ENCODE results near the gene CENPX.

DNA sequence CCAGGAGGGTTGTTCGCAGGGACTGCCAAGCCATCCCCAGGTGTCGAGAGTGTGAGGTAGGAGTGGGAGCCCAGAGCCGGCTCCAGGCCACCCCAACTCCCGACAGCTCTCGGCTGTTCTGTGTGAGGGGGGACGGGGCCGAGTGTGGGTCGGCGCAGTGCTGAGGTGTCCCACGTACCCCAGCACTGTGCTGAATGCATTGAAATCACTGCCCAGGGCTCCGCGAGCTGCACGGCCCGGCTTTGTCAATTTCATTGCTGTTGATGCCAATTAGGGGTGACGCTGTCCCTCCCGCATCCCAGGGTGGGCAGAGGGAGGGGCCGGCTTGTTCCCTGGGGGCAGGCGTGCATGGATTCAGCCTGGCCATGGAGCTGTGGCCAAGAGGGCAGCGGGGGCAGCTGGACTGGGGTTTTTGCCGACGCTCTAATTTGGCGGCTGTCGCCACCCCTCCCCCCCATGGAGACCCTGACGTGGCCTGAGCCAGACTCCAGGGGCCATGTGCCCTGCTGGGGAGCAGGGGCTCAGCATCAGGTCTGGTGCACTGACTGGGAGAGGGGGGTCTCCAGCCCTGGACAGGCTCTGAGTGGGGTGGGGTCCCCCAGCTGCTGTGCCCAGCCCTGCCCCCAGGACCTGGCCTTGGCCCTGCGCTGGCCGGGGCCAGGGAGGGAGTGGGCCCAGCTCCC, 14.3 kb downstream of the CENPX start:
- TF ChIP-seq EGR1 (IDR thresholded peaks at IDR 0.05), result no peak
- TF ChIP-seq REST (IDR thresholded peaks at IDR 0.05; ENCODE audit: low read depth), result no peak
- TF ChIP-seq EP300 (IDR thresholded peaks at IDR 0.05; ENCODE audit: borderline replicate concordance), result no peak
- TF ChIP-seq CEBPB (IDR thresholded peaks at IDR 0.05), result no peak
- TF ChIP-seq NFIC (IDR thresholded peaks at IDR 0.05), result no peak
- no peak for TF ChIP-seq RAD21 (IDR thresholded peaks at IDR 0.05; ENCODE audit: low read depth)
- TF ChIP-seq YY1 (IDR thresholded peaks at IDR 0.05; ENCODE audit: low read depth), result no peak
- no peak for TF ChIP-seq CREB1 (IDR thresholded peaks at IDR 0.05; ENCODE audit: low read depth)
- no peak for TF ChIP-seq MAX (IDR thresholded peaks at IDR 0.05)
